H1 (cell line): ENCODE results near the gene DPP4. TPM values are rescaled to one million over a fixed set of nuclear protein-coding genes. Genes with fewer than 3 reads are reported as not detected.

Source experiments
- CTCF ChIA-PET: fragments of 300-600 bp; sonication (Branson Sonifier 250); formaldehyde crosslinking; loops from one replicate; lab custom pipeline; 2021; ENCODE audit not compliant: partially characterized antibody; lab: Charles Lee
- POLR2A ChIA-PET: fragments of 300-600 bp; sonication (Branson Sonifier 250); formaldehyde crosslinking; loops from one replicate; lab custom pipeline; 2021; ENCODE audit warnings: inconsistent platforms; ENCODE audit not compliant: partially characterized antibody; lab: Charles Lee
- DNase-seq, 2 experiments: peaks; one replicate each; pipeline versions ENCODE4 v3.0.0 to v3.0.0-alpha.2; 2010 to 2022; ENCODE audit warnings: low spot score in 2 of 2, low read depth in 1 of 2, mixed read lengths in 1 of 2
- FAIRE-seq: peaks from 2 replicates; lab custom pipeline; 2011; peaks lifted over from hg19 to GRCh38; lab: Jason Lieb, UNC
- H2AFZ ChIP-seq: 2 replicates; pipeline ENCODE4 v1.8.1; 2012; ENCODE audit warnings: low read length, inconsistent platforms
- H2AK5ac ChIP-seq: 2 replicates; pipeline ENCODE4 v1.6.1; 2013; ENCODE audit warnings: low read depth, low read length
- H2BK120ac ChIP-seq: replicated peaks from 2 replicates; pipeline ENCODE3; 2013; ENCODE audit warnings: low read depth, low read length, inconsistent platforms
- H2BK12ac ChIP-seq: 2 replicates; pipeline ENCODE4 v1.6.1; 2013; ENCODE audit warnings: low read depth, low read length
- H2BK15ac ChIP-seq: 2 replicates; pipeline ENCODE4 v1.6.1; 2013; ENCODE audit warnings: low read length
- H2BK20ac ChIP-seq: 2 replicates; pipeline ENCODE4 v1.6.1; 2013; ENCODE audit warnings: low read length
- H2BK5ac ChIP-seq: 2 replicates; pipeline ENCODE4 v1.6.1; 2013; ENCODE audit warnings: low read depth, low read length
- H3K14ac ChIP-seq: 2 replicates; pipeline ENCODE4 v1.6.1; 2013; ENCODE audit warnings: inconsistent platforms; ENCODE audit not compliant: insufficient read length
- H3K18ac ChIP-seq: 2 replicates; pipeline ENCODE4 v1.6.1; 2013; ENCODE audit warnings: low read length; ENCODE audit errors: extremely low read depth
- H3K23ac ChIP-seq: 2 replicates; pipeline ENCODE4 v1.6.1; 2013; ENCODE audit warnings: inconsistent platforms; ENCODE audit not compliant: insufficient read length
- H3K23me2 ChIP-seq: 2 replicates; pipeline ENCODE4 v1.6.1; 2013; ENCODE audit warnings: low read depth, low read length
- H3K27ac ChIP-seq: 2 replicates; pipeline ENCODE4 v1.6.1; 2011; ENCODE audit warnings: low read depth, low read length, inconsistent platforms
- H3K27me3 ChIP-seq, 4 experiments: replicated peaks in 1 of 4; 1 replicate in 1 of 4; 2 replicates in 3 of 4; pipeline versions ENCODE4 v1.6.1 to v1.8.1; 2011 to 2013; ENCODE audit warnings: low read length in 3 of 4, mild to moderate bottlenecking in 3 of 4, inconsistent platforms in 2 of 4, mixed read lengths in 2 of 4, moderate library complexity in 1 of 4; ENCODE audit not compliant: control insufficient read depth in 3 of 4, insufficient read depth in 3 of 4; ENCODE audit errors: extremely low read depth in 1 of 4
- H3K36me3 ChIP-seq, 4 experiments: 2 replicates each; pipeline versions ENCODE4 v1.6.1 to v1.8.1; 2011 to 2013; ENCODE audit warnings: mild to moderate bottlenecking in 4 of 4, low read length in 3 of 4, moderate library complexity in 2 of 4, control low read depth in 1 of 4, inconsistent platforms in 1 of 4; ENCODE audit not compliant: insufficient read depth in 4 of 4, control insufficient read depth in 2 of 4
- H3K4ac ChIP-seq: replicated peaks from 2 replicates; pipeline ENCODE3; 2013; ENCODE audit warnings: low read length, low read depth, mixed read lengths, inconsistent platforms; ENCODE audit not compliant: insufficient read length
- H3K4me1 ChIP-seq, 4 experiments: replicated peaks in 1 of 4; 1 replicate in 1 of 4; 2 replicates in 3 of 4; pipeline versions ENCODE4 v1.6.1 to v1.8.1; 2011 to 2013; ENCODE audit warnings: low read length in 3 of 4, inconsistent platforms in 2 of 4, mixed read lengths in 1 of 4; ENCODE audit not compliant: insufficient read depth in 4 of 4, control insufficient read depth in 3 of 4
- H3K4me2 ChIP-seq, 2 experiments: 2 replicates each; pipeline versions ENCODE4 v1.6.1 to v1.8.1; 2011 to 2013; ENCODE audit warnings: low read depth in 2 of 2, low read length in 2 of 2, control low read depth in 1 of 2, inconsistent platforms in 1 of 2, mild to moderate bottlenecking in 1 of 2; ENCODE audit not compliant: insufficient read depth in 1 of 2
- H3K4me3 ChIP-seq, 4 experiments: fragments of 200-600, 300-600 bp in 1 of 4; sonication (generic), shearing (Covaris generic), sonication (Bioruptor Twin) in 1 of 4; 2 replicates each; pipeline versions ENCODE4 v1.5.1 to v1.8.1; 2011 to 2016; ENCODE audit warnings: low read length in 4 of 4, low read depth in 3 of 4, control low read depth in 2 of 4, inconsistent platforms in 2 of 4, mild to moderate bottlenecking in 2 of 4, mixed read lengths in 1 of 4, moderate library complexity in 1 of 4; ENCODE audit not compliant: insufficient read depth in 2 of 4; ENCODE audit errors: extremely low read depth in 1 of 4
- H3K56ac ChIP-seq: replicated peaks from 2 replicates; pipeline ENCODE3; 2013; ENCODE audit warnings: low read depth, mild to moderate bottlenecking, mixed read lengths, low read length, inconsistent platforms; ENCODE audit not compliant: insufficient read length
- H3K79me1 ChIP-seq: 2 replicates; pipeline ENCODE4 v1.6.1; 2013; ENCODE audit warnings: low read depth, low read length, control low read depth
- H3K79me2 ChIP-seq, 2 experiments: 2 replicates each; pipeline versions ENCODE4 v1.6.1 to v1.8.1; 2012 to 2013; ENCODE audit warnings: low read length in 2 of 2, mild to moderate bottlenecking in 2 of 2, inconsistent platforms in 1 of 2; ENCODE audit not compliant: insufficient read depth in 2 of 2, control insufficient read depth in 1 of 2
- H3K9ac ChIP-seq, 4 experiments: replicated peaks in 1 of 4; 1 replicate in 1 of 4; 2 replicates in 3 of 4; pipeline versions ENCODE4 v1.6.1 to v1.8.1; 2011 to 2013; ENCODE audit warnings: low read depth in 3 of 4, low read length in 3 of 4, control low read depth in 2 of 4, mild to moderate bottlenecking in 2 of 4, moderate library complexity in 2 of 4, inconsistent platforms in 1 of 4; ENCODE audit errors: extremely low read depth in 1 of 4
- H3K9me3 ChIP-seq, 2 experiments: 2 replicates each; pipeline versions ENCODE4 v1.6.1 to v1.8.1; 2012 to 2013; ENCODE audit warnings: mild to moderate bottlenecking in 2 of 2, moderate library complexity in 2 of 2, control low read depth in 1 of 2, inconsistent platforms in 1 of 2, low read depth in 1 of 2, low read length in 1 of 2, mixed read lengths in 1 of 2; ENCODE audit not compliant: insufficient read depth in 2 of 2
- H4K20me1 ChIP-seq, 2 experiments: replicated peaks in 1 of 2; 2 replicates each; pipeline versions ENCODE3 to v1.8.1; 2011 to 2013; ENCODE audit warnings: inconsistent platforms in 2 of 2, low read length in 2 of 2, mild to moderate bottlenecking in 1 of 2; ENCODE audit not compliant: insufficient read depth in 2 of 2, control insufficient read depth in 1 of 2
- H4K5ac ChIP-seq: 2 replicates; pipeline ENCODE4 v1.6.1; 2013; ENCODE audit warnings: low read length, low read depth, mixed read lengths, inconsistent platforms; ENCODE audit not compliant: insufficient read length
- H4K8ac ChIP-seq: 2 replicates; pipeline ENCODE4 v1.8.0; 2013; ENCODE audit warnings: mild to moderate bottlenecking, moderate library complexity, low read length, inconsistent platforms; ENCODE audit not compliant: insufficient read depth; ENCODE audit errors: extremely low read depth
- H4K91ac ChIP-seq: replicated peaks from 2 replicates; pipeline ENCODE3; 2013; ENCODE audit warnings: low read length, mixed read lengths, inconsistent platforms; ENCODE audit not compliant: insufficient read length
- CHD1 ChIP-seq: IDR thresholded peaks from 2 replicates; pipeline ENCODE4 v1.6.1; 2012; ENCODE audit warnings: low read depth, low read length, improper control_type of control experiment
- CHD2 ChIP-seq: IDR thresholded peaks from 2 replicates; pipeline ENCODE4 v1.6.1; 2012; ENCODE audit warnings: low read length, improper control_type of control experiment
- WGBS, 2 experiments: shearing (Covaris generic) in 1 of 2; methylation state at CpG; one replicate each; pipeline versions ENCODE4 v1.1.6 to v1.1.7; 2013 to 2015; ENCODE audit warnings: low lambda C conversion rate in 2 of 2, mixed read lengths in 2 of 2, inconsistent platforms in 1 of 2, low coverage in 1 of 2, missing lambda C conversion rate in 1 of 2; ENCODE audit not compliant: insufficient replicate concordance in 2 of 2, insufficient coverage in 1 of 2, insufficient read length in 1 of 2; ENCODE audit errors: extremely low coverage in 1 of 2, missing lambda C conversion rate in 1 of 2; 5-methylcytosine and 5-hydroxymethylcytosine counted together
- polyA plus RNA-seq, 7 experiments: library from polyadenylated mRNA; depleted of rRNA in 3 of 7; stranded (reverse) in 5 of 7; unstranded in 2 of 7; fragments of >200 nt in 5 of 7; fragments of 200-250 nt in 2 of 7; gene quantifications; 1 replicate in 5 of 7; 2 replicates in 1 of 7; 4 replicates in 1 of 7; pipeline versions ENCODE4 v1.2.1 to v1.2.3, GENCODE V29; 2011 to 2013; ENCODE audit warnings: missing spikeins in 2 of 7, mixed read lengths in 2 of 7
- total RNA-seq: library from RNA; stranded (reverse); fragmentation: NEBNext Ultra II Directional; extraction: Animal tissue kit (Norgen Biotek cat#: 25700); gene quantifications from 2 replicates; pipeline ENCODE4 v1.2.1, GENCODE V29; 2021

DPP4 gene
- total and polyA plus RNA-seq, 2 of the 8 experiments (the other 6 are each of a cell fraction or from before 2014, with no cell fraction given): 1.3 to 3.1 TPM

DNA sequence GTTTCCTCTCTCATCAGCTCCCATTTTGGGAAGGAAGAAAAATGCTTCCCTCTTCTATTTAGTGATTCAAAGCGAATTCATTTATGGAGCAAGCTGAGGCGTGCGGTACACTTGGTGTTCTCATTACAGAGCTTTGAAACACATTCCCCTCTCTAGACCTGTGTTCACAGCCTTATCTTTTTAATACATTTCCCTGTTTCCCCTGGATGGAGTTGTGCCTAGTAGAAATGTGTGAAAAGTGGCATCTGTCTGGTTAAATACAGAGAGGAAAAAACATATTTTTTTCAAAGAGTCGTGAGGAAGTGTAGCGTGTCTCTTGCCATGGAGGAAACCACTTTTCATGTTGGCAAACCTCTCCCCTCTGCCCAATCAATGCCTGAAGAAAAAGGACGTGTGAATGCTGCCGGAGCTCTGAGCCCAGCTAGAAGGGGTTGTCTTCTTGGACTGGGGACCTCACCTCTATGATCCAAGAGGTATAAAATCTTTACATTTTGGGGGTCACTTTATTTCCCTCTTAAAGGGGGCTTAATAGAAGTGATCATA is 52.4 kb downstream of the DPP4 start:
- Histone ChIP-seq H3K9me3 (no peaks in the 10 kb centered on the region), H2BK20ac (no peak overlapping the region), H3K4me3 (no peak overlapping the region), H4K5ac (no peak overlapping the region), H3K79me1 (no peaks in the 10 kb centered on the region), H4K20me1 (no peaks in the 10 kb centered on the region), H3K23ac (no peak overlapping the region), H2BK12ac (no peak overlapping the region), H3K56ac (no peak overlapping the region), H3K4me2 (no peak overlapping the region), H3K18ac (no peak overlapping the region), H3K27ac (no peak overlapping the region), H3K79me2 (no peaks in the 10 kb centered on the region), H2BK5ac (no peak overlapping the region), H3K4ac (no peak overlapping the region), H2BK15ac (no peak overlapping the region), H2AK5ac (no peak overlapping the region), H3K9ac (no peak overlapping the region), H3K4me1 (no peaks in the 10 kb centered on the region), H3K36me3 (no peaks in the 10 kb centered on the region), H2AFZ (no peak overlapping the region), H4K91ac (no peak overlapping the region), H3K27me3 (no peaks in the 10 kb centered on the region), H2BK120ac (no peak overlapping the region), H3K14ac (no peak overlapping the region), H3K23me2 (no peaks in the 10 kb centered on the region), H4K8ac (no peak overlapping the region; the same call in 1 of the 2 replicates)
- no peak for TF ChIP-seq CHD1
- no peak for TF ChIP-seq CHD2
- no peak for FAIRE-seq
- 93% methylated on average over 7 of the region's 7 CpGs; no CpG with 5 or more reads in 1 of the 2 experiments for WGBS, 2 experiments
- ChIA-PET CTCF (interaction anchor here (1.8 kb wide), 1 partner anchor 10 kb away, joined by 4 read pairs; no protein-coding TSS in a partner anchor), POLR2A (no interaction called here)
- DNase-seq: no peak
